ENCODE results near the gene RPL10.

The RPL10 gene

GRCh38 chrX:154397888-154398667 is at the start of gene RPL10:
Gene RPL10 (plus strand): TSS chrX:154398377. CDS start chrX:154398520, 143 bp downstream.
- peak; percentile 79 to 85 for DNase-seq (ENCODE audit: low read depth in 2 of 2)

- no peak for DNase-seq (ENCODE audit: low read depth in 2 of 2)
Observed at GRCh38 chrX:154348646-154349358, 49.4 kb upstream of the RPL10 start.

GRCh38 chrX:154349359-154349935 is 48.7 kb upstream of the RPL10 start:
- no peak for DNase-seq (ENCODE audit: low read depth in 2 of 2)

- DNase-seq (ENCODE audit: low read depth in 2 of 2) = no peak
Observed at GRCh38 chrX:154349979-154350378, 48.2 kb upstream of the RPL10 start.

GRCh38 chrX:154350429-154351182 is 47.6 kb upstream of the RPL10 start:
- no peak for DNase-seq (ENCODE audit: low read depth in 2 of 2)

GRCh38 chrX:154351183-154352011 is 46.8 kb upstream of the RPL10 start:
- no peak for DNase-seq (ENCODE audit: low read depth in 2 of 2)

- no peak for DNase-seq (ENCODE audit: low read depth in 2 of 2)
Observed at GRCh38 chrX:154352012-154352401, 46.2 kb upstream of the RPL10 start.

GRCh38 chrX:154352466-154352865 is 45.7 kb upstream of the RPL10 start:
- DNase-seq (ENCODE audit: low read depth in 2 of 2) = no peak

- DNase-seq (ENCODE audit: low read depth in 2 of 2) = no peak
Observed at GRCh38 chrX:154353172-154353843, 44.9 kb upstream of the RPL10 start.

- no peak for DNase-seq (ENCODE audit: low read depth in 2 of 2)
Observed at GRCh38 chrX:154354013-154354412, 44.2 kb upstream of the RPL10 start.

GRCh38 chrX:154354516-154354915 is 43.7 kb upstream of the RPL10 start:
- DNase-seq (ENCODE audit: low read depth in 2 of 2) = no peak

GRCh38 chrX:154355094-154355775 is 42.9 kb upstream of the RPL10 start:
- DNase-seq (ENCODE audit: low read depth in 2 of 2) = no peak

- no peak for DNase-seq (ENCODE audit: low read depth in 2 of 2)
Observed at GRCh38 chrX:154355776-154356140, 42.4 kb upstream of the RPL10 start.

- no peak for DNase-seq (ENCODE audit: low read depth in 2 of 2)
Observed at GRCh38 chrX:154356596-154356995, 41.6 kb upstream of the RPL10 start.

- DNase-seq (ENCODE audit: low read depth in 2 of 2) = no peak
Observed at GRCh38 chrX:154357205-154357604, 41.0 kb upstream of the RPL10 start.

GRCh38 chrX:154358011-154358410 is 40.2 kb upstream of the RPL10 start:
- no peak for DNase-seq (ENCODE audit: low read depth in 2 of 2)

- no peak for DNase-seq (ENCODE audit: low read depth in 2 of 2)
Observed at GRCh38 chrX:154358829-154359228, 39.3 kb upstream of the RPL10 start.

- DNase-seq (ENCODE audit: low read depth in 2 of 2) = no peak
Observed at GRCh38 chrX:154359362-154360154, 38.6 kb upstream of the RPL10 start.

GRCh38 chrX:154360155-154360713 is 37.9 kb upstream of the RPL10 start:
- DNase-seq (ENCODE audit: low read depth in 2 of 2) = no peak
